ENCODE results near the gene RAB43.
"Not testable (repeated sequence)": the region's sequence is repeated elsewhere in the genome, so short reads cannot be mapped to it uniquely, and the experiment has no call there.

The RAB43 gene

DNA sequence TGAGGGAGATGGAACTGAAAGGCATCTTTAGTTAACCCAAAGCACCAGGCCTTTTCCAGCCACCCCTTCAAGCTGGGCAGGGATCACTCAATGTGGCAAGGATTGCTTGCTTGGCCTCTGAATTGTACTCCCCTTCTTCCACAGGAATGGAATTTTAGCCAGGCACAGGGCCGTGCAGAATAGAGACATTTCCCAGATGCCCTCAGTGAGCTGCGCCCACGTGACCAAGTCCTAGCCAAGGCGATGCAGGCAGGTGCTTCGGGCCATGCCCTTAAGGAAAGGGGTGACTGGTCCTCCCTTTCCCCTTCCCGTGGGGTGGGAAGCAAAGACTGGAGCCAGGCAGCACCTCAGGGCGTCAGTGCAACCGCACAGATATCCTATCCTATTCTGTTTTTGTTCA, 43.1 kb downstream of the RAB43 start:
- TF ChIP-seq FOXA1 (IDR thresholded peaks at IDR 0.05) (no peak), FOXM1 (IDR thresholded peaks at IDR 0.05; ENCODE audit: borderline replicate concordance) (no peak), ARNT (IDR thresholded peaks at IDR 0.05) (no peak), SP1 (IDR thresholded peaks at IDR 0.05) (no peak), SUZ12 (IDR thresholded peaks at IDR 0.05) (no peak), ZNF384 (IDR thresholded peaks at IDR 0.05) (no peak), HDGF (IDR thresholded peaks at IDR 0.05; ENCODE audit: borderline replicate concordance) (no peak), CTBP1 (IDR thresholded peaks at IDR 0.05; ENCODE audit: borderline replicate concordance) (no peak), NFRKB (IDR thresholded peaks at IDR 0.05) (no peak), ELF4 (IDR thresholded peaks at IDR 0.05) (no peak), BHLHE40 (IDR thresholded peaks at IDR 0.05; ENCODE audit: borderline replicate concordance) (no peak), TARDBP (IDR thresholded peaks at IDR 0.05) (no peak), LEF1 (IDR thresholded peaks at IDR 0.05; ENCODE audit: borderline replicate concordance) (no peak), L3MBTL2 (conservative IDR thresholded peaks at IDR 0.05) (no peak), FOXK2 (IDR thresholded peaks at IDR 0.05) (no peak)
- TF ChIP-seq, protein P1, sequence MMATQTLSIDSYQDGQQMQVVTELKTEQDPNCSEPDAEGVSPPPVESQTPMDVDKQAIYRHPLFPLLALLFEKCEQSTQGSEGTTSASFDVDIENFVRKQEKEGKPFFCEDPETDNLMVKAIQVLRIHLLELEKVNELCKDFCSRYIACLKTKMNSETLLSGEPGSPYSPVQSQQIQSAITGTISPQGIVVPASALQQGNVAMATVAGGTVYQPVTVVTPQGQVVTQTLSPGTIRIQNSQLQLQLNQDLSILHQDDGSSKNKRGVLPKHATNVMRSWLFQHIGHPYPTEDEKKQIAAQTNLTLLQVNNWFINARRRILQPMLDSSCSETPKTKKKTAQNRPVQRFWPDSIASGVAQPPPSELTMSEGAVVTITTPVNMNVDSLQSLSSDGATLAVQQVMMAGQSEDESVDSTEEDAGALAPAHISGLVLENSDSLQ (IDR thresholded peaks at IDR 0.05): no peak
- no peak for DNase-seq (ENCODE audit: extremely low spot score)
- POLR2A ChIA-PET: no interaction called here
- CTCF ChIA-PET: no interaction called here

DNA sequence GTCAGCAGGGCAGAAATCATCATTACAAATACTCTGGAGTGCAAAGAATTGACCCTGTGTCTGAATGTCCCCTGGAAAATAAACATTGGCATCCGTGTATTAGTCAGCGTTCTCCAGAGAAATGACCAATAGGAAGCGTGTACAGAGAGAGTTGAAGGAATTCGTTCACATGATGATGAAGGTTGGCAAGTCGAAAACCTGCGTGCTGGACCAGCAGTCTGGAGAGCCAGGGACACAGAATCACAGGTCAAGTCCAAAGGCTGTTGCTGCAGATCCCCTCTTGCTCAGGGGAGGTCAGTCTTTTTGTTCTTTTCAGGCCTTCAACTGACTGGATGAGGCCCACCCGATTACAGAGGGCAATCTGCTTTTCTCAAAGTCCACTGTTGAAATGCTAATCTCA, 44.4 kb downstream of the RAB43 start:
- POLR2A ChIA-PET: no interaction called here
- CTCF ChIA-PET: interaction anchor here (1.0 kb wide), 1 partner anchor 107 kb away, joined by 4 read pairs; no protein-coding TSS in a partner anchor
- TF ChIP-seq SUZ12 (IDR thresholded peaks at IDR 0.05): no peak
- no peak for DNase-seq (ENCODE audit: extremely low spot score)

DNA sequence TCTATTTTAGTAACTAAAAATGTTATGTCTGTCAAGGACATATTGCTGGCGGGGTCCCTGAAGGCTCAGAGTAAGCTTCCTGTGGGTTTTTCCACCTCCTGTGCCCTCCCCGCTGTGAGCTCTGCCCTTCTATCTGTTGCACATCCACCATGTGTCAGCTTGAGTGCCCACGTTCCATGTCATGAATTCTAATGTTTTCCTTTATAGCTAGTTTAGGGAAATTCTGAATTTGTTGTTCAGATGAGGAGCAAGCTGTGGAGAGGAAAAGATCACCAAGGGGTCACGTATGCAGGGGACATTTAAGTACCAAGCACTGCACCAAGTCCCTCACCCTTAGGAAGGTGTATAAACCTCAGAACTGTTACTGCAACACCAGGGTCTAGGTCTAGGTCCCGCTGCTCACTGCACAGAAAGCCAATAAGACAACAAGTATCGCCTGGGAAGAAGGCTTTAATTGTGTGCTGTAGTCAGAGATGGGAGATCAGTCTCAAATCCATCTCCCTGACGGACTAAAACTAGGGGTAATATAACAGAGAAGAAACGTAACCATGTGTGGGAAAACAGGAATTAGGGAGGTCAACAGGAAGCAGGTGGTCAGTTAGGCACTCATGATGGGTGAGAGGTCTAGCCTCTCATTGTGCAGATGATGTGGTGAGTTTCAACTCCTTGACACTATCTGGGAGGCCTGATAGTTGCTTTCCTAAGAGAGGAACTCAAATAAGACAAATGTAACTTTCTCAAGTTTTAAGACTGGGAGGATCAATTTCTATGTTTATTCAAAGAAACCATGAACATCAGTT, 51.3 kb downstream of the RAB43 start:
- POLR2A ChIA-PET: no interaction called here
- no peak for TF ChIP-seq FOXK2 (IDR thresholded peaks at IDR 0.05)
- no peak for TF ChIP-seq CTBP1 (IDR thresholded peaks at IDR 0.05; ENCODE audit: borderline replicate concordance)
- TF ChIP-seq FOXA1 (IDR thresholded peaks at IDR 0.05): no peak
- TF ChIP-seq ZNF384 (IDR thresholded peaks at IDR 0.05): no peak
- TF ChIP-seq, protein P1 (IDR thresholded peaks at IDR 0.05): no peak
- no peak for TF ChIP-seq ARNT (IDR thresholded peaks at IDR 0.05)
- no peak for TF ChIP-seq ELF4 (IDR thresholded peaks at IDR 0.05)
- TF ChIP-seq NFRKB (IDR thresholded peaks at IDR 0.05): no peak
- DNase-seq (ENCODE audit: extremely low spot score): no peak
- CTCF ChIA-PET: interaction anchor here (0.7 to 2.3 kb wide), 3 partner anchors 17 to 100 kb away, joined by 3 to 7 read pairs (median 6); no protein-coding TSS in a partner anchor

DNA sequence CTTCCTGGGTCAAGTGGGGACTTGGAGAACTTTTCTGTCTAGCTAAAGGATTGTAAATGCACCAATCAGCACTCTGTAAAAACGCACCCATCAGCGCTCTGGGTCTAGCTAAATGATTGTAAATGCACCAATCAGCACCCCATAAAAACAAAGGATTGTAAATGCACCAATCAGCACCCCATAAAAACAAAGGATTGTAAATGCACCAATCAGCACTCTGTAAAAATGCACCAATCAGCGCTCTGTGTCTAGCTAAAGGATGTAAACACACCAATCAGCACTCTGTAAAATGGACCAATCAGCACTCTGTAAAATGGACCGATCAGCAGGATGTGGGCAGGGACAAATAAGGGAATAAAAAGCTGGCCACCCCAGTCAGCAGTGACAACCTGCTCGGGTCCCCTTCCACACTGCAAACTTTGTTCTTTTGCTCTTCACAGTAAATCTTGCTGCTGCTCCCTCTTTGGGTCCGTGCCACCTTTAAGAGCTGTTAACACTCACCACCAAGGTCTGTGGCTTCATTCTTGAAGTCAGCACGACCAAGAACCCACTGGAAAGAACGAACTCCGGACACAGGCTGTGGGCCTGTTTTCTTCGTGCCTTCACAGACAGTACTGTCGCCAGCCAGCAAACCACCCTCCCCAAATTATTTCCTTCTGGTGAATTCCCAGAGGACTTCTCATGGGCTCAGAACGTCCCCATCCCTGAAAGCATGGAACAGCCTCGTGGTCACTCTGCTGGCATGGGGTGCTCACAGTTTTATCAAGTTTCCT, 52.1 kb downstream of the RAB43 start:
- DNase-seq (ENCODE audit: extremely low spot score); POLR2A ChIA-PET: not testable (repeated sequence)
- CTCF ChIA-PET: interaction anchor here (0.7 to 2.3 kb wide), 3 partner anchors 16 to 99 kb away, joined by 3 to 7 read pairs (median 6); no protein-coding TSS in a partner anchor

DNA sequence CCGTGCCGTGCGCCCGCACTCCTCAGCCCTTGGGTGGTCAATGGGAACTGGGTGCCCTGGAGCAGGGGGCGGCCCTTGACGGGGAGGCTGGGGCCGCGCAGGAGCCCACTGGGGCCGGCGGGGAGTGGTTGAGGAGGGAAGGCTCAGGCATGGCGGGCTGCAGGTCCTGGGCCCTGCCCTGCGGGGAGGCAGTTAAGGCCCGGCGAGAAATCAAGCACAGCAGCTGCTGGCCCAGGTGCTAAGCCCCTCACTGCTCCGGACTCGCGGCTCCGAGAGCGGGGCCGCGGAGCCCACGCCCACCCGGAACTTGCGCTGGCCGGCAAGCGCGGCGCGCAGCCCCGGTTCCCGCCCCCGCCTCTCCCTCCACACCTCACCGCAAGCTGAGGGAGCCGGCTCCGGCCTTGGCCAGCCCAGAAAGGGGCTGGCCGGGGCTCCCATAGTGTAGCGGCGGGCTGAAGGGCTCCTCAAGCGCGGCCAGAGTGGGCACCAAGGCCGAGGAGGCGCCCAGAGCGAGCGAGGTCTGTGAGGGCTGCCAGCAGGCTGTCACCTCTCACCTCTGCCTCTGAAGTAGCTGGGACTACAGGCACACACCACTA, 53.2 kb downstream of the RAB43 start:
- TF ChIP-seq FOXA1 (IDR thresholded peaks at IDR 0.05): no peak
- TF ChIP-seq, protein P1 (IDR thresholded peaks at IDR 0.05): no peak
- no peak for TF ChIP-seq FOXK2 (IDR thresholded peaks at IDR 0.05)
- no peak for TF ChIP-seq TARDBP (IDR thresholded peaks at IDR 0.05)
- no peak for TF ChIP-seq FOXM1 (IDR thresholded peaks at IDR 0.05; ENCODE audit: borderline replicate concordance)
- no peak for TF ChIP-seq ZNF384 (IDR thresholded peaks at IDR 0.05)
- no peak for DNase-seq (ENCODE audit: extremely low spot score)
- ChIA-PET POLR2A (no interaction called here), CTCF (interaction anchor here (0.8 to 2.3 kb wide), 3 partner anchors 15 to 98 kb away, joined by 6 to 7 read pairs (median 6); no protein-coding TSS in a partner anchor)

DNA sequence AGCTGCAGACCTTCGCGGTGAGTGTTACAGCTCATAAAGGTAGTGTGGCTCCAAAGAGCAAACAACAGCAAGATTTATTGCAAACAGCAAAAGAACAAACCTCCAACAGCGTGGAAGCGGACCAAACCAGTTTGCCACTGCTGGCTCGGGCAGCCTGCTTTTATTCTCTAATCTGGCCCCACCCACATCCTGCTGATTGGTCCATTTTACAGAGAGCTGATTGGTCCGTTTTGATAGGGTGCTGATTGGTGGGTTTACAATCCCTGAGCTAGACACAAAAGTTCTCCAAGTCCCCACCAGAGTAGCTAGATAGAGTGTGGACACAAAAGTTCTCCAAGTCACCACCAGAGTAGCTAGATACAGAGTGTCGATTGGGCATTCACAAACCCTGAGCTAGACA, 53.9 kb downstream of the RAB43 start:
- DNase-seq (ENCODE audit: extremely low spot score); POLR2A ChIA-PET: not testable (repeated sequence)
- CTCF ChIA-PET: interaction anchor here (1.2 to 2.3 kb wide), 2 partner anchors 14 to 97 kb away, joined by 3 to 6 read pairs; no protein-coding TSS in a partner anchor

DNA sequence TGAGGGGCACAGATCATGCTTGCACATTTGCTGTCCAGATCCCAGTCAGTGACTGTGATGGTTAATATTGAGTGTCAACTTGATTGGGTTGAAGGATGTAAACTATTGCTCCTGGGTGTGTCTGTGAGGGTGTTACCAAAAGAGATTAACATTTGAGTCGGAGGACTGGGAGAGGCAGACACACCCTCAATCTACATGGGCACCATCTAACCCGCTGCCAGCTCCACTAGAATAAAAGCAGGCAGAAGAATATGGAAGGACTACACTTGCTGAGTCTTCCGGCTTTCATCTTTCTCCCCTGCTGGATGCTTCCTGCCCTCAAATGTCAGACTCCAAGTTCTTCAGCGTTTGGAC, 55.9 kb downstream of the RAB43 start:
- CTCF ChIA-PET: interaction anchor here (1.3 kb wide), 1 partner anchor 12 kb away, joined by 5 read pairs; no protein-coding TSS in a partner anchor
- TF ChIP-seq BHLHE40 (IDR thresholded peaks at IDR 0.05; ENCODE audit: borderline replicate concordance): no peak
- no peak for TF ChIP-seq L3MBTL2 (conservative IDR thresholded peaks at IDR 0.05)
- no peak for TF ChIP-seq FOXM1 (IDR thresholded peaks at IDR 0.05; ENCODE audit: borderline replicate concordance)
- TF ChIP-seq ELF4 (IDR thresholded peaks at IDR 0.05): no peak
- TF ChIP-seq ZNF384 (IDR thresholded peaks at IDR 0.05): no peak
- TF ChIP-seq ARNT (IDR thresholded peaks at IDR 0.05): no peak
- no peak for TF ChIP-seq SUZ12 (IDR thresholded peaks at IDR 0.05)
- no peak for TF ChIP-seq FOXA1 (IDR thresholded peaks at IDR 0.05)
- TF ChIP-seq SP1 (IDR thresholded peaks at IDR 0.05): no peak
- no peak for TF ChIP-seq TARDBP (IDR thresholded peaks at IDR 0.05)
- TF ChIP-seq CTBP1 (IDR thresholded peaks at IDR 0.05; ENCODE audit: borderline replicate concordance): no peak
- no peak for TF ChIP-seq FOXK2 (IDR thresholded peaks at IDR 0.05)
- no peak for TF ChIP-seq NFRKB (IDR thresholded peaks at IDR 0.05)
- TF ChIP-seq HDGF (IDR thresholded peaks at IDR 0.05; ENCODE audit: borderline replicate concordance): no peak
- TF ChIP-seq, protein P1 (IDR thresholded peaks at IDR 0.05): no peak
- TF ChIP-seq LEF1 (IDR thresholded peaks at IDR 0.05; ENCODE audit: borderline replicate concordance): no peak
- no peak for DNase-seq (ENCODE audit: extremely low spot score)
- POLR2A ChIA-PET: interaction anchor here (1.0 kb wide), 1 partner anchor 72 kb away, joined by 3 read pairs; the partner anchor contains the start of gene CFAP92

Data from HEK293T (cell line).